Mononuclear cell (primary cell): Measurements from ENCODE around the gene PACSIN2. TPM values are rescaled to one million over a fixed set of nuclear protein-coding genes. Genes with fewer than 3 reads are reported as not detected.

Experiments
- H3K27me3 ChIP-seq: 2 replicates; pipeline ENCODE4 v1.6.0; 2011; ENCODE audit warnings: low read length, control low read depth; ENCODE audit not compliant: insufficient read depth
- H3K4me1 ChIP-seq: 2 replicates; pipeline ENCODE4 v1.5.1; 2011; ENCODE audit warnings: mild to moderate bottlenecking, low read length, control low read depth; ENCODE audit not compliant: insufficient read depth
- H3K4me3 ChIP-seq: 2 replicates; pipeline ENCODE4 v1.5.1; 2011; ENCODE audit warnings: mild to moderate bottlenecking, low read length, moderate library complexity
- H3K9me3 ChIP-seq: 2 replicates; pipeline ENCODE4 v1.5.1; 2011; ENCODE audit warnings: low read depth, mild to moderate bottlenecking, control low read depth, low read length
- total RNA-seq: library from RNA; depleted of rRNA; stranded (reverse); fragments of >200 nt; gene quantifications from one replicate; pipeline ENCODE4 v1.2.3, GENCODE V29; 2012

The PACSIN2 gene
- total RNA-seq, result 45.4 TPM

DNA sequence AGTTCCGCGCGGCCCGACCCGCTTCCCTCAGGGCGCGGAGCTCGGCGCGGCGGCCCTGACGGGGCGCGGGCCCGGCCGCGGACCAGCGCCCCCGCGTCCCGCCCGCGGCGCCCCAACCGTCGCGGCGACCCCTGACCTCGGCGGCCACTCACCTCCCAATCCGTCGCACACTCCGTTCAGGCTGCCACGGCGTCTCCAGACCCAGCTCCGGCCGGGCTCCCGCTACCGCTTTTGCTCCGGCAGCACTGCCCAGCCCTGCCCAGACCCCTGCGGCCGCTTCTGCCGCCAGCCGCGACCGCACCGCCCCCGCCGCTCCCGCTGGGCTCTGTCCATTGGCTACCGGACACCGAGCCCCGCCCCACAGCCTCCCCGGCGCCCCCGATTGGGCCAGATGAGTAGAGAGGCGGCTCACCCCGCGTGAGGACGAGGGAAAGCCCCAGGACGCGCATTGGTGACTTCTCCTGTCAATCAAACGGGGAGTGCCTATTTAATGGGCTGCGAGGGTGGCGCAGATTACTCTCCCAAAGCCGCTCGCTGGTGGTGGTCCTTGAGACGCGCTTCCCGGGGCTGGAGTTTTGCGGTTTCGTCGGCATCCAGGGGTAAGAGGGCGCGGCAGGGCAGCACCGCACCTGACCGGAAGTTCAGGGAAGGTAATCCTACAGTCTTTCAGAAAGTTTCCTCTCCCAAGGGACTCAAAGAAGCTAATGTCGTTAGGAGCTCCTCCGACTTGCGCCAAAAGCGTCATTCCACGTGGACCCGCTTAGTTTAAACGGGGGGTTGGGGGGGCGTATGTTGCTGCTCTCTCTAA is at the start of gene PACSIN2:
Gene PACSIN2 (minus strand): TSS at position 281 of the 808 bp plus-strand sequence. CDS start 103,069 bp downstream, outside the sequence.
- Histone ChIP-seq H3K27me3 (no peaks in the 10 kb centered on the region), H3K4me3 (peak within 1 kb of the TSS; percentile 63), H3K4me1 (peaks cover 25% of the 10 kb centered on the region), H3K9me3 (no peaks in the 10 kb centered on the region)

- H3K27me3 ChIP-seq, result no peaks in the 10 kb centered on the region
- no peaks in the 10 kb centered on the region for H3K4me1 ChIP-seq
- no peaks in the 10 kb centered on the region for H3K9me3 ChIP-seq
- H3K4me3 ChIP-seq, result no peak overlapping the region
Measured at GRCh38 chr22:43060183-43060582, 45.2 kb upstream of the PACSIN2 start.

- no peaks in the 10 kb centered on the region for H3K4me1 ChIP-seq
- H3K4me3 ChIP-seq, result no peak overlapping the region
- H3K9me3 ChIP-seq, result no peaks in the 10 kb centered on the region
- H3K27me3 ChIP-seq, result no peaks in the 10 kb centered on the region
Measured at GRCh38 chr22:43057641-43058040, 42.7 kb upstream of the PACSIN2 start.

DNA sequence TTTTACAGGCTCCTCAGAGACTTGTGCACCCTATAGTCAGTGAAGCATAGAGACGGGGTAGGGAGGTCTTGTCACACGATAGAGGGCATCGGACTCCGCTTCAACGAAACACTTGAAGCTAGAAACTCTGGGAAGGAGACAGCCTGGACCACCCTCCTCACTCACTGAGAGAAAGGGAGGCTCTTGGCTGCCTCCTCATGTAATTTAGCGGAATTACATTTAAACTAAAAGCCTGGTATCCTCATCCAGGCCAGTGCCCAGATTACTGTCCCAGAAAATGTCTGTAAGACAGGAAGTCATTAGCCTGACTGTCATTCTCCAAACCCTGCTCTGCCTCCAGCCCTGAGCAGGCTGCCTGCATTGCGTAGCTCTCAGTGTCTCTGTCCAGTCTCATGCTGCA is 38.2 kb upstream of the PACSIN2 start:
- no peaks in the 10 kb centered on the region for H3K27me3 ChIP-seq
- H3K4me3 ChIP-seq, result no peak overlapping the region
- H3K9me3 ChIP-seq, result no peaks in the 10 kb centered on the region
- H3K4me1 ChIP-seq, result no peaks in the 10 kb centered on the region

GRCh38 chr22:43050995-43051394 is 36.0 kb upstream of the PACSIN2 start:
- H3K4me1 ChIP-seq, result no peaks in the 10 kb centered on the region
- no peak overlapping the region for H3K4me3 ChIP-seq
- no peaks in the 10 kb centered on the region for H3K27me3 ChIP-seq
- H3K9me3 ChIP-seq, result no peaks in the 10 kb centered on the region

- Histone ChIP-seq H3K27me3 (no peaks in the 10 kb centered on the region), H3K9me3 (no peaks in the 10 kb centered on the region), H3K4me3 (no peak overlapping the region), H3K4me1 (no peaks in the 10 kb centered on the region)
Measured at GRCh38 chr22:43047605-43048004, 32.7 kb upstream of the PACSIN2 start.

GRCh38 chr22:43044290-43044712 is 29.4 kb upstream of the PACSIN2 start:
- Histone ChIP-seq H3K27me3 (no peaks in the 10 kb centered on the region), H3K4me3 (no peak overlapping the region), H3K4me1 (no peaks in the 10 kb centered on the region), H3K9me3 (no peaks in the 10 kb centered on the region)

GRCh38 chr22:43042101-43042780 is 27.3 kb upstream of the PACSIN2 start:
- Histone ChIP-seq H3K4me3 (no peak overlapping the region), H3K27me3 (no peaks in the 10 kb centered on the region), H3K9me3 (no peaks in the 10 kb centered on the region), H3K4me1 (no peaks in the 10 kb centered on the region)

GRCh38 chr22:43039800-43040199 is 24.9 kb upstream of the PACSIN2 start:
- no peaks in the 10 kb centered on the region for H3K27me3 ChIP-seq
- no peaks in the 10 kb centered on the region for H3K9me3 ChIP-seq
- no peaks in the 10 kb centered on the region for H3K4me1 ChIP-seq
- no peak overlapping the region for H3K4me3 ChIP-seq

GRCh38 chr22:43038325-43038724 is 23.4 kb upstream of the PACSIN2 start:
- no peaks in the 10 kb centered on the region for H3K9me3 ChIP-seq
- no peaks in the 10 kb centered on the region for H3K4me1 ChIP-seq
- no peak overlapping the region for H3K4me3 ChIP-seq
- no peaks in the 10 kb centered on the region for H3K27me3 ChIP-seq

GRCh38 chr22:43036282-43036829 is 21.4 kb upstream of the PACSIN2 start:
- no peaks in the 10 kb centered on the region for H3K27me3 ChIP-seq
- no peaks in the 10 kb centered on the region for H3K9me3 ChIP-seq
- no peaks in the 10 kb centered on the region for H3K4me1 ChIP-seq
- H3K4me3 ChIP-seq, result no peak overlapping the region

GRCh38 chr22:43035250-43035649 is 20.3 kb upstream of the PACSIN2 start:
- Histone ChIP-seq H3K4me3 (no peak overlapping the region), H3K27me3 (no peaks in the 10 kb centered on the region), H3K4me1 (no peaks in the 10 kb centered on the region), H3K9me3 (no peaks in the 10 kb centered on the region)

DNA sequence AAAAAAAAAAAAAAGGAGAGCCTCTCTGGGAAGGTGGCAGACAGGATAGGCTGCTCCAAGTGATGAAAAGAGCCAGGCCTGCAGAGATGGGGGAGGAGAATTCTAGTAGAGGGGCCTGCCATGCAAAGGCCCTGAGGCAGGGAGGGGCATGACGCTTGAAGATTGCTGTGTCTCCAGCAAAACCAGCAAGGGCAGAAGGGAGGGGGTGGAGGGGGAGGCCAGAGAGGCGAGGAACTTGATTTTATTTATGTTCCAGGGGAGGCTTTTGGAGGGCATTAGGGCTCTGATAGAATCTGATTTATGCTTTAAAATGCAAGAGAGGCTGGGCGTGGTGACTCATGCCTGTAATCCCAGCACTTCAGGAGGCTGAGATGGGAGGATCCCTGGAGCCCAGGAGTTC is 16.7 kb upstream of the PACSIN2 start:
- Histone ChIP-seq H3K4me3 (no peak overlapping the region), H3K27me3 (no peaks in the 10 kb centered on the region), H3K9me3 (no peaks in the 10 kb centered on the region), H3K4me1 (no peaks in the 10 kb centered on the region)

GRCh38 chr22:43018615-43019014 is 3.7 kb upstream of the PACSIN2 start:
- Histone ChIP-seq H3K9me3 (no peaks in the 10 kb centered on the region), H3K27me3 (no peaks in the 10 kb centered on the region), H3K4me3 (no peak overlapping the region), H3K4me1 (peaks cover 12% of the 10 kb centered on the region)
